Panc1 (cell line): ENCODE data around the gene SLC6A6.

Experiments used
- CTCF ChIP-seq: fragments of 450-650 bp; IDR thresholded peaks from 2 replicates; pipeline ENCODE4 v1.5.1; 2017; ENCODE audit warnings: mild to moderate bottlenecking
- TCF7L2 ChIP-seq: IDR thresholded peaks from 2 replicates; pipeline ENCODE4 v1.6.1; 2011; ENCODE audit warnings: mild to moderate bottlenecking, low read depth, low read length, inconsistent platforms

- TF ChIP-seq TCF7L2 (no peak), CTCF (no peak)
Measured at GRCh38 chr3:14406766-14407165, 4.4 kb downstream of the SLC6A6 start.
